AG04450 (cell line): ENCODE data around the gene GLYATL1. TPM values are rescaled to one million over a fixed set of nuclear protein-coding genes. Genes with fewer than 3 reads are reported as not detected.

Experiments
- CTCF ChIA-PET: fragments of 300-600, 350-600 bp; formaldehyde crosslinking; extraction: SDS; loops from one replicate; lab custom pipeline; 2022; ENCODE audit warnings: antibody characterized with exemption, inconsistent platforms; lab: Charles Lee
- POLR2A ChIA-PET: fragments of 350-600 bp; formaldehyde crosslinking; extraction: SDS; loops from one replicate; lab custom pipeline; 2021; ENCODE audit warnings: antibody characterized with exemption, inconsistent platforms; lab: Yijun Ruan, JAX
- DNase-seq: peaks from one replicate; pipeline ENCODE4 v3.0.0-alpha.2; 2011; ENCODE audit warnings: low read depth, low spot score
- H3K27ac ChIP-seq: one replicate; pipeline ENCODE4 v1.5.1; 2012; ENCODE audit warnings: low read depth, low read length, control low read depth
- H3K27me3 ChIP-seq: one replicate; pipeline ENCODE4 v1.6.0; 2012; ENCODE audit warnings: low read length; ENCODE audit not compliant: control insufficient read depth, insufficient read depth
- H3K4me3 ChIP-seq: 2 replicates; pipeline ENCODE4 v1.5.1; 2011; ENCODE audit warnings: mild to moderate bottlenecking, low read depth, low read length, control low read depth
- H3K9me3 ChIP-seq: 2 replicates; pipeline ENCODE4 v1.5.1; 2012; ENCODE audit warnings: low read length; ENCODE audit not compliant: control insufficient read depth, insufficient read depth
- CTCF ChIP-seq: IDR thresholded peaks from 2 replicates; pipeline ENCODE4 v1.5.1; 2011; ENCODE audit warnings: low read depth, low read length, control low read depth, inconsistent platforms
- polyA plus RNA-seq: library from polyadenylated mRNA; depleted of rRNA; stranded (reverse); fragments of >200 nt; gene quantifications from 2 replicates; pipeline ENCODE4 v1.2.3, GENCODE V29; 2011

GLYATL1 gene
- polyA plus RNA-seq, 1 experiment, result 0.30 TPM

- no peak overlapping the region for H3K4me3 ChIP-seq
- H3K9me3 ChIP-seq, result no peaks in the 10 kb centered on the region
- H3K27me3 ChIP-seq, result no peaks in the 10 kb centered on the region
- H3K27ac ChIP-seq, result no peak overlapping the region
- CTCF ChIA-PET, result interaction anchor here (1.2 kb wide), 1 partner anchor 17 kb away, joined by 3 read pairs; no protein-coding TSS in a partner anchor
- POLR2A ChIA-PET, result no interaction called here
- TF ChIP-seq CTCF, result no peak
- DNase-seq, result no peak
Measured at GRCh38 chr11:58940028-58940427, 740 bp downstream of the GLYATL1 start.

DNA sequence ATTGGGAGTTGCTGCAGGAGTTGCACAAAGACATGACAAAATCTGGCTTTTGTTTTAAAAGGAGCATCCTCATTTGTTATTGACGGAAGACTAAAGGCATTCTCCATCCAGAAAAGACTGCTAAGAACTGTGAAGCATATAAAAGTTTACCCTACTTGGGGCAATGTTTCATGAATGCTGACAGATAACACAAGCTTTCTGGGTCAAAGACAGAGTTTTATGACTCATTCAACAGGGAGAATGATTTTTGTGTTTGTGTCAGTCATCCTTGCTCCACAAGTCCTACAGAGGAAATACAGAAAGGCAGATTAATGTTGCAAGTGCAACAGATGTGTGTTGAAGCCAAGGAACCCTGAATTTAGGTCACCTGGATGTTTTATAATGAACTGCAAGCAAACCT lies 2.5 kb downstream of the GLYATL1 start:
- no peak for TF ChIP-seq CTCF
- DNase-seq, result no peak
- POLR2A ChIA-PET, result no interaction called here
- Histone ChIP-seq H3K27me3 (no peaks in the 10 kb centered on the region), H3K9me3 (no peaks in the 10 kb centered on the region), H3K4me3 (no peak overlapping the region), H3K27ac (no peak overlapping the region)
- CTCF ChIA-PET, result no interaction called here

GRCh38 chr11:58945663-58946062 lies 6.4 kb downstream of the GLYATL1 start:
- Histone ChIP-seq H3K9me3 (no peaks in the 10 kb centered on the region), H3K27ac (no peak overlapping the region), H3K4me3 (no peak overlapping the region), H3K27me3 (no peaks in the 10 kb centered on the region)
- CTCF ChIA-PET, result no interaction called here
- DNase-seq, result no peak
- TF ChIP-seq CTCF, result no peak
- POLR2A ChIA-PET, result no interaction called here

DNA sequence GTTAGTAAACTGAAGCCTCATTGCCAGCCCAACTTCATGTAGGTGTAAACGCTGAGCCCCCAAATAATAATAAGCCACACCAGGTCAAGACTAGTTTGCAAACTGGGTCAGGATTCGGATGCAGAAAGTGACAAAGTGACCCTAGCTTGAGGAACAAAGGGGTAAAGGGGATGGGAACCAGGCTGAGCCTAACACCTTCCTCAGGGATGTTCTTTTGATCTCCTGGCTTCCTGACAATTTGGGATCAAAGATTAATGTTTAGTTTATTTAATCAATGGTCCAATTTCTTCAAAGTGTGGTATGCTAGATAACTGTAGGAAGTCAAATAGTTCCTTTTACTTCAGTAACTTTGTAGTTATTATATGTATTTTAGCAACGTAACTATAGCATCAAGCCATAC lies 9.9 kb downstream of the GLYATL1 start:
- Histone ChIP-seq H3K4me3 (no peak overlapping the region), H3K27me3 (no peaks in the 10 kb centered on the region), H3K9me3 (no peaks in the 10 kb centered on the region), H3K27ac (no peak overlapping the region)
- POLR2A ChIA-PET, result no interaction called here
- CTCF ChIA-PET, result no interaction called here
- TF ChIP-seq CTCF, result no peak
- DNase-seq, result no peak

GRCh38 chr11:58957922-58958321 lies 18.6 kb downstream of the GLYATL1 start:
- TF ChIP-seq CTCF, result no peak
- Histone ChIP-seq H3K4me3 (no peak overlapping the region), H3K27me3 (no peaks in the 10 kb centered on the region), H3K9me3 (no peaks in the 10 kb centered on the region), H3K27ac (no peak overlapping the region)
- POLR2A ChIA-PET, result no interaction called here
- CTCF ChIA-PET, result interaction anchor here (1.4 kb wide), 1 partner anchor 12 kb away, joined by 4 read pairs; no protein-coding TSS in a partner anchor
- no peak for DNase-seq
